Endothelial cell (in vitro differentiated cells): ENCODE results near the gene KCNQ2. TPM values are rescaled to one million over a fixed set of nuclear protein-coding genes. Genes with fewer than 3 reads are reported as not detected.
"Not testable (repeated sequence)": the region's sequence is repeated elsewhere in the genome, so short reads cannot be mapped to it uniquely, and the experiment has no call there.

Experiments used
- DNase-seq: peaks from one replicate; pipeline ENCODE4 v3.0.0; 2021; ENCODE audit warnings: low spot score
- H3K27ac Mint-ChIP-seq: one replicate; pipeline ENCODE4 v1.8.0; 2021; ENCODE audit warnings: mixed read lengths, inconsistent platforms; ENCODE audit not compliant: unreplicated experiment
- H3K27me3 Mint-ChIP-seq: one replicate; pipeline ENCODE4 v1.8.0; 2021; ENCODE audit warnings: mild to moderate bottlenecking, moderate library complexity, mixed read lengths, inconsistent platforms; ENCODE audit not compliant: unreplicated experiment
- H3K36me3 Mint-ChIP-seq: one replicate; pipeline ENCODE4 v1.8.0; 2021; ENCODE audit warnings: mild to moderate bottlenecking, low read depth, mixed read lengths, inconsistent platforms; ENCODE audit not compliant: unreplicated experiment
- H3K4me1 Mint-ChIP-seq: one replicate; pipeline ENCODE4 v1.8.0; 2021; ENCODE audit warnings: mild to moderate bottlenecking, mixed read lengths, inconsistent platforms; ENCODE audit not compliant: unreplicated experiment
- H3K4me3 Mint-ChIP-seq: one replicate; pipeline ENCODE4 v1.8.0; 2021; ENCODE audit warnings: mild to moderate bottlenecking, mixed read lengths, inconsistent platforms; ENCODE audit not compliant: unreplicated experiment
- H3K9me3 Mint-ChIP-seq: one replicate; pipeline ENCODE4 v1.8.0; 2021; ENCODE audit warnings: mixed read lengths, inconsistent platforms; ENCODE audit not compliant: unreplicated experiment
- CTCF ChIP-seq: fragments of 200-600 bp; sonication (generic); IDR thresholded peaks from one replicate; pipeline ENCODE4 v1.5.0; 2021; ENCODE audit warnings: antibody characterized with exemption; ENCODE audit not compliant: unreplicated experiment
- total RNA-seq: library from RNA; stranded (reverse); fragmentation: NEBNext Ultra II Directional; extraction: Animal tissue kit (Norgen Biotek cat#: 25700); gene quantifications from one replicate; pipeline ENCODE4 v1.2.1, GENCODE V29; 2021; ENCODE audit not compliant: unreplicated experiment

Gene KCNQ2
- total RNA-seq, 1 donor from 2014 or later: 3.2 TPM

- H3K27ac Mint-ChIP-seq: peak overlapping the region; percentile 88
Measured at GRCh38 chr20:63519668-63520503, 47.4 kb upstream of the KCNQ2 start.

GRCh38 chr20:63518946-63519667, 46.7 kb upstream of the KCNQ2 start:
- Mint-ChIP-seq H3K4me1 (peaks cover 5% of the 10 kb centered on the region), H3K36me3 (peaks cover 15% of the 10 kb centered on the region), H3K27ac (peak overlapping the region; percentile 88), H3K9me3 (no peaks in the 10 kb centered on the region), H3K4me3 (peak overlapping the region; percentile 88), H3K27me3 (peaks cover 19% of the 10 kb centered on the region)
- no peak for TF ChIP-seq CTCF
- no peak for DNase-seq

More at GRCh38 chr20:63519668-63520503, 47.4 kb upstream of the KCNQ2 start:
- Mint-ChIP-seq H3K36me3 (peaks cover 15% of the 10 kb centered on the region), H3K4me3 (peak overlapping the region; percentile 88), H3K4me1 (peaks cover 5% of the 10 kb centered on the region), H3K9me3 (no peaks in the 10 kb centered on the region), H3K27me3 (peaks cover 19% of the 10 kb centered on the region)
- peak; percentile 76 for DNase-seq
- TF ChIP-seq CTCF: no peak

- Mint-ChIP-seq H3K27me3 (peaks cover 12% of the 10 kb centered on the region), H3K4me1 (peaks cover 5% of the 10 kb centered on the region), H3K4me3 (peak overlapping the region; percentile 86), H3K36me3 (peaks cover 12% of the 10 kb centered on the region), H3K27ac (no peak overlapping the region), H3K9me3 (no peaks in the 10 kb centered on the region)
- TF ChIP-seq CTCF: no peak
- DNase-seq: no peak
Measured at GRCh38 chr20:63518351-63518861, 46.0 kb upstream of the KCNQ2 start.

GRCh38 chr20:63517376-63518309, 45.2 kb upstream of the KCNQ2 start:
- Mint-ChIP-seq H3K4me1 (peaks cover 5% of the 10 kb centered on the region), H3K4me3 (peak overlapping the region; percentile 79), H3K36me3 (peaks cover 14% of the 10 kb centered on the region), H3K9me3 (no peaks in the 10 kb centered on the region), H3K27me3 (peaks cover 11% of the 10 kb centered on the region), H3K27ac (no peak overlapping the region)
- no peak for DNase-seq
- TF ChIP-seq CTCF: no peak

- not testable (repeated sequence) for H3K27me3 Mint-ChIP-seq, DNase-seq, H3K27ac Mint-ChIP-seq, H3K4me3 Mint-ChIP-seq, H3K9me3 Mint-ChIP-seq, H3K4me1 Mint-ChIP-seq
- peaks cover 14% of the 10 kb centered on the region for H3K36me3 Mint-ChIP-seq
Measured at GRCh38 chr20:63514520-63514919, 42.1 kb upstream of the KCNQ2 start.
